ENCODE measurements around the gene PGAP3.

- TF ChIP-seq CTCF (IDR thresholded peaks at IDR 0.05; ENCODE audit: low read depth, low read length) (no peak), MAX (IDR thresholded peaks at IDR 0.05; ENCODE audit: low read depth, low read length) (no peak), POLR2A (IDR thresholded peaks at IDR 0.05; ENCODE audit: extremely low read depth, insufficient read length) (no peak), MYC (IDR thresholded peaks at IDR 0.05; ENCODE audit: low read depth, low read length) (no peak)
Observed at GRCh38 chr17:39647256-39647655, 40.6 kb downstream of the PGAP3 start.
